Medulla oblongata (tissue), 1 donor: ENCODE data around the gene ZFYVE27.
A peak's percentile ranks its signal among the peaks of the same experiment; 100 is the strongest.

Experiments
- DNase-seq: peaks from one replicate; pipeline ENCODE4 v3.0.0-alpha.2; 2015; ENCODE audit errors: extremely low spot score

ZFYVE27 gene

GRCh38 chr10:97744405-97745035 lies 7.6 kb downstream of the ZFYVE27 start:
- no peak for DNase-seq

- DNase-seq, result no peak
Observed at GRCh38 chr10:97747573-97747972, 10.6 kb downstream of the ZFYVE27 start.

- no peak for DNase-seq
Observed at GRCh38 chr10:97748116-97748515, 11.2 kb downstream of the ZFYVE27 start.

GRCh38 chr10:97752956-97753355 lies 16.0 kb downstream of the ZFYVE27 start:
- no peak for DNase-seq

DNA sequence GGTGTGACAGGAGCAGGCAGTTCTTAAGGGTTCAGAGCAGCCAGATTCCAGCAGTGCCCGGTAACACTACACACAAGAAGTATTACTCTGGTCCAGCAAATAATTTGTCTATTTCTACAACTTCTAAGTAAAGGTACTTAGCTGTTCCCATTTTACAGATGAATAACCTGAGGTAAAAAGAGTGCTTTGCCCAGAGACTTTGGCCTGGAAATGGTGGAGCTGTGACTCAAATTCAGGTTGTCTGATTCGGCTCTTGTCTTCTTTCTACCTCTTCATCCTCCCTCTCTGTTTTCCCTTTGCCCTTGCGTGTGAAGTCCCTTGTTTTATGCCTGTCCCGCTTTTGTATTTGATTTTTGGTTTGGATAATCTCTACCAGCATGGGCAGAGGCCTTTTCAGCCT lies 17.8 kb downstream of the ZFYVE27 start:
- DNase-seq, result no peak

DNA sequence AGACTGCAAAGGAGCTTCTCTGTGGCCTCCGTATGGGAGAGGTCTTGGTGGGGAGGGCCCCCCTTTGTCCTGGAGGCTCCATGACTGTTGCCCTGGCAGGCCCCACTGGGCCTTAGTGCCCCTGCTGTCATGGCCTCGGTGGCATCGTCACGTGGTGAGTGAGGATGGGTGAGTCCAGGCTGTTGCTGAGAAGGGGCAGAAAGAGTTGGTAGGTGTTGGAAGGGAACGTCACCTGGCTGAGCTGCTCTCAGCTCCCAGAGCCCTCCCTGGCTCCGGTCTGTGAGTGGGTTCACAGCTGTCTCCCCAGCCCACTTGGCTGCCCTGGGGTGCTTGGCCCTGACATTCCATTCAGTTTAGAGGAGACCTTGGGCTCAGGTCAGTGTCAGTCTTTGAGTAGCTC lies 18.8 kb downstream of the ZFYVE27 start:
- no peak for DNase-seq

GRCh38 chr10:97757471-97757870 lies 20.5 kb downstream of the ZFYVE27 start:
- no peak for DNase-seq

- peak; percentile 81 for DNase-seq
Observed at GRCh38 chr10:97759158-97759887, 22.4 kb downstream of the ZFYVE27 start.

DNA sequence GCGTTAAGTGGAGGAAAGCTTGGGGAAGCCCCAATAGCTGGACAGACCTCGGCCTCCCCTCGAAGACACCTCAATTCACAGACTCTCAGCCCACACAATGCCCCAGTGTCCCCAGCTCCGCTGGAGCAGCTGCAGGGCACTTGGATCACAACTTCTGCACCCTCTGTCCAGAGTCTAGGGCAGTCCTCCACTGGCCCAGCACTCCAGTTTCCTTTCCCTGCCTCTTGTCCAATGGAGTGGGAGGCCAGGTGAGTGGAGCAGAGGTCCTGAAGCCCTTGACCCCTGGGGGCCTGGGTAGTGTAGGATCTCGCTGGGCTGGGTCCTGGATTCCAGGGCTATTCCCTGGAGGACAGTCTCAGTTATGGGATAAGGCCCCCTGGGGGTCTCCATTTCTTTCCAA lies 23.0 kb downstream of the ZFYVE27 start:
- DNase-seq, result no peak

DNA sequence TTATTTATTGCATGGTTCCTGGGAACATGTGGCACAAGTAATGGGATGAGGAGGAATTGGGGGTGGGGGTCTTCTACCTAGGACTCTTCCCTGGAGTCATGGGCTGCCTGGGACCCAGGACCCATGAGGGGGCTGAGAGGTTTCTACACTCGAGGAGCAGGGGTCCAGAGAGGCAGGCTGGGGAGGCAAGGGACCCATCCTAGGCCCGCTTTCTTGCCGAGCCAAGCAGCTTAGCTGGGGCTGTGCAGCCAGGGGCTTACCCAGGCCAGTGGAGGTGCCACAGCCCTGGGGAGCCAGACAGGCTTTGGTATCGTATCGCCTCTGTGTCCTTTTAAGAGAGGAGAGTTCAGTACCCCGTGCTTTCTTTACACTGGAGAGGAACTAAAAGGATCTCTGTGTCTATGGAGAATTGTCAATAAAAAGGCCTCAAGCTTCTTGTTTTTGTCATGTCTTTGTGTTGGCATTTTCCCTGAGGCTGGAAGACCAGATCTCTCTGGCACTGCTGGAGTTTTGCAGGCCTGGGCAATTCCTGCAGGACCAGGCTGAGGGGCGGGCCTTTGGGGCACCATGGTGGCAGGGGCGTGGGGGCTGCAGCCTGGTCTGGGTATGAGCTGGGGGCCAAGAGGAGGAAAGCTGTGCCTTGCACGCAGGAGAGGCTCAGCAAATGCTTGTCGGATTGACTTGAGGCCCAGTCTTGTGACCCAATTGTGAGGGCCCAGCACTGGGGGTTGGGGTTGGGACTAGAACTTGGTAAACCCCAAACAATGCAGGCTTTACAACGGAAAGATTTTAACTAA lies 23.7 kb downstream of the ZFYVE27 start:
- peak; percentile 21 for DNase-seq

DNA sequence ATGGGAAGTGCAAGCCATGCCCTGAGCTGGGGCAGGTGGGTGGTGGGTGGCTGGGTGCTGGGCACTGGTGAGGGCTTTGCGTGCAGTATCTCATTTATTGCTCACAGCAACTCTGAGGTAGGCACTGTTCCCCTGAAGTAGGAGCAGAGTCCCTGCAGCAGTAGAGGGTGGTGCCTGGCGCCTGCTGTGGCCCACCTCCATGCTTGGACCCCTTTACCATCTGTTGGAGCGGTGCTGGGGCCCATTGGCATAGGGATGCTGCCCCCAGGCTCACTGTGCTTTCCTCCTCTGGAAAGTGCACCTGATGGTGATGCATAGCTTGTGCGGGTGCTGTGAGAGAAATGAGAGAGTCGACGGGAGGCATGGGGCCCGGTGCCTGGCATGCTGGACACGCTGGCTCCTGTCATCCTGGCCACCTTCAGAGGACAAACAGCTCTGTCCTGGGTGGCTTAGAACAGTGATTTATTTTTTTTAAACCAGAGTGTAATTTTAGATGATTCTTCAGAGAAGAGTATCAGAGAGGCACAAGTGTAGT lies 24.5 kb downstream of the ZFYVE27 start:
- no peak for DNase-seq

GRCh38 chr10:97762056-97762455 lies 25.1 kb downstream of the ZFYVE27 start:
- DNase-seq, result no peak

DNA sequence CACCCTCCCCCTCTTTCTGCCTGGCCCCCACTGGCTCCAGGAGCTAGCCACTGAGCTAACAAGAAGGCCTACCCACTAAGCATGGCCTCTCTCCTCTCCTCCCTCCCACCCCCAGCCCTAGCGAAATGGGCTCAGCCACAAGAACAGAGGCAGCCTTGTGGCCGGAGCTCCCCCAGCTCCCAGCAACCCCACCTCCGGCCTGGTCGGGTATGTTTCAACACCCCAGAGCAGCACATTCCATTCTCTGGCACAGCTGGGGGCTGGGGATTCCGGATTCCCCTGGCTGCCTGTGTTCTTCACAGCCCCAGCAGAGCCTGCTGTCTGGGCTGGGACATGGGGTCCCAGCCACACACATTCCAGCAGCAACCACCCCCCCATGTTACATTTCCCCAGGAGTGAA lies 25.9 kb downstream of the ZFYVE27 start:
- DNase-seq, result peak; percentile 13

DNA sequence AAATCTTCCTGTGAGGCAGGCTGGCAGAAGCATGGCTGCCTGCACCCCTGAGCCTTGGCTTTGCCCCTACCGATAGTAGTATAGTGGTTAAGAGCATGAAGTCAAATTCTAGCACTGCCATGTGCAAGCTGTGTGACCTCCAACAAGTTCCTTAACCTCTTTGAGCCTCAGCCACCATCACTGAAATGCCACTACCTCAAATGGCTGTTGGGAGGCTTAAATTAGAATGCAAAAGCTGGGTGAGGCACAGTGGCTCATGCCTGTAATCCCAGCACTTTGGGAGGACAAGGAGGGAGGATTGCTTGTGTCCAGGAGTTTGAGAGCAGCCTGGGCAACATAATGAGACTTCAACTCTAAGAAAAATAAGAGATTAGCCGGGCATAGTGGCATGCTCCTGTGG lies 26.5 kb downstream of the ZFYVE27 start:
- DNase-seq, result no peak

GRCh38 chr10:97763947-97764346 lies 27.0 kb downstream of the ZFYVE27 start:
- DNase-seq, result no peak

- no peak for DNase-seq
Observed at GRCh38 chr10:97764519-97764931, 27.6 kb downstream of the ZFYVE27 start.

DNA sequence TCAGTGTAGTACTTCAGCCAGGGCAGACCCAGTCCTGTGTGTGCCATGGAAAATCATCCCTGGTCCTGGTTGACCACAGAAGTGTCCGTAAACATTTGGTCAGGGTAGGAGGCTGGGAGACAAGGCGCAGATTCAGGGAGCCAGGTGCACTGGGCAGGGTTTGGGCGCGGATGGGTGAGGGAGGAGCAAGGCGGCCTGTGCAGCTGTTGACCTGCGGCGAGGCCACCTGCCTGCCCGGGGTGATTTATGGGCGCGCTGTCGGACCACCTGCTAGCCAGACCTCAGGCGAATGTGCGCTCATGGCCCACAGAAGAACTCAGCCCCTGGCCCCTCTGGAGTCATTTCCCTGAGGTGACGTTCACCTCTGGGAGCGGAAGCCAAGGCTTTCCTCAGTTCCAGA lies 28.3 kb downstream of the ZFYVE27 start:
- no peak for DNase-seq

- DNase-seq, result no peak
Observed at GRCh38 chr10:97766106-97766810, 29.3 kb downstream of the ZFYVE27 start.

DNA sequence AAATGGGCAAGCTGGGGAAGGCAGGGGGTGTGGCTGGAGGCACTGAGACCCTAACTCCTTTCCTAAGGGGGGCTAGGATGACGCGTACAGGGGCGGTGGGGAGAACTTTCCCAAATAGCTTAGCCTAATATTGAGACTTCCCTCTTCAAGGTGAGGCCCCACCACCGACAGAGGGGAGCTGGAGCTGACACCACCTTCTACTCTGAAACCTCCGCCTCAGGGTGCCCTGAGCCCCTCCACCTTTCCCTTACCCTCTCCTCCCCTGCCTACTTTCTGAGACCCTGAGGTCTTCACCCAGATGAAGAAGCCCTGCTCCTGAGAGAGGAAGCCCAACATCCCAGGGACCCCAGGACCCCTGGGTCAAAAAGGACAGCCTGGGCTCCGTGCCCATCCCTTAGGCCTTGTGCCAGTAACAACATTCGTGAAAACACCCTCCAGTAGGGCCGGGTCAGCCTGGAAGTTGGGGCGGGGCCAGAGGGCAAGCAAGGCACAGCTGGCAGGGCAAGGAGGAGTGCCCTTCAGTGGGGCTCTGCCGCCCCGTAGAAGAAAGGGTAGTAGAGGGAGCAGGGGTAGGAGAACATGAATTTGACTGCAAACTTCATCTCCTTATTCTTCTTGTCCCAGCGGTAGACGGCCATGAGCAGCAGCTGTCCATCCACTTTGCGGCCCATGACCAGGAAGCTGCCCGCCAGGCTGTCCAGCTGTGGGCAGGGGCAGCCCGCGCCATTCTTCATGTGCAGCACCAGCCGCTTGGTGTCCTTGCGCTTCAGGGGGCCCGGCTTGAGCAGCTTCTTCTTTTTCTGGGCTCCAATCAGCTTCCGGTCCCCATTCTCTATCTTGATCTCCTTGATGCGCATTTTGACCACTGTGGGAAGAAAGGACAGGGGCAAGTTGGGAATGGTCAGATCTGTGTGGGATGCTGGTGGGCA lies 30.3 kb downstream of the ZFYVE27 start:
- DNase-seq, result no peak
